IPS-11a (cell line): ENCODE measurements around the gene PLEKHN1.
"Not testable (repeated sequence)": the region's sequence is repeated elsewhere in the genome, so short reads cannot be mapped to it uniquely, and the experiment has no call there.

Experiments used
- H3K4me3 ChIP-seq: one replicate; pipeline ENCODE4 v1.5.1; 2013; ENCODE audit warnings: low read depth, low read length, control low read depth

PLEKHN1 gene

GRCh38 chr1:991275-991674, 25.0 kb downstream of the PLEKHN1 start:
- H3K4me3 ChIP-seq = not testable (repeated sequence)

DNA sequence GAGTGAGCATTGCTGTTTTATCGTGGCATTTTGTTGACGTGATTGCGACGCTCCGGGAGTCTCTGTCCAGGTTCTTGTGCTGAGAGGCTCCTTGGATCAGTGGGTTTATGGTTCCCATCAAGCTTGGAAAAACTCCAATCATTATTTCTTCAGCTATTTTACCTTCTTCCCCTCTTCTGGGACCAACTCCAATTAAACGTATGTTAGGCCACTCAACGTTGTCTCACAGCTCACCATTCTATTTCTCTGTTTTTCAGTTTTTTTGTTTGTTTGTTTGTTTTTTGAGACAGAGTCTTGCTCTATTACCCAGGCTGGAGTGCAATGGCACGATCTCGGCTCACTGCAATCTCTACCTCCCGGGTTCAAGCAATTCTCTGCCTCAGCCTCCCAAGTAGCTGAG, 25.6 kb downstream of the PLEKHN1 start:
- no peak overlapping the region for H3K4me3 ChIP-seq

DNA sequence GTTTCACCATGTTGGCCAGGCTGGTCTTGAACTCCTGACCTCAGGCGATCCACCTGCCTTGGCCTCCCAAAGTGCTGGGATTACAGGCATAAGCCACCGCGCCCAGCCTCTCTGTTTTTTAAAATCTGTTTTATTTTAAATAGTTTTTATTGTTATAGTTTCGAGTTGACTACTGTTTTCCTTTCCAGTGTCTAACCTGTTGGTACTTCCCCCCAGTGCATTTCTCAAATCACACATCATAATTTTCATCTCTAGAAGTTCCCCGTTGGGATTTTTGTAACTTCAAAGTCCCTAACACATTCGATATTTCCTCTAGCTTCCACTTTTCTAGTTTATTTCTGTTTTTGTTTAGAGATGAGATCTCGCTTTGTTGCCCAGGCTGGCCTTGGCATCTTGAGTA, 26.1 kb downstream of the PLEKHN1 start:
- no peak overlapping the region for H3K4me3 ChIP-seq

DNA sequence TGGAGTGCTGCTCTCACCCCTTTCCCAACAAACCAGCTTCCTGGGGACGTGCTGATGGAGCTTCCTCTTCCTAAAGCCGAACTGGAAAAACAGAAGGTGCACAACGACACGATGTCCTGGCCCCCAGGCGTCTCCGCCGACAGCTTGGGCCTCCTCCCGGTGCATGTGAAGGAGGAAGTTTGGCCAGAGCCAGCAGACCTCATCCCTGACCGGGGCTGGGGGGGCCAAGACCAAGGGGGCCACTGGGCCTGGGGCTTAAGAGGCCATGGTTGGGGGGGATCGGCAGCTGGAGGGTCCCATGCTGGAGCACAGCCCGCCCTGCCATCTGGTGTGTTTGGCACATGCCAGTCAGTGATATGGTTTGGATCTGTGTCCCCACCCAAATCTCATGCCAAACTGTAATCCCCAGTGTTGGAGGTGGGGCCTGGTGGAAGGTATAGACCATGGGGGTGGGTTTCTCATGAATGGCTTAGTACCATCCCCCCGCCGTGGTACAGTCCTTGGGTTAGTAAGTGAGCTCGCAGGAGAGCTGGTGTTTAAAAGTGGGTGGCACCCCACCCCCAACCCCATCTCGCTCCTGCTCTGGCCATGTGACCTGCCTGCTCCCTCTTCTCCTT, 27.2 kb downstream of the PLEKHN1 start:
- no peak overlapping the region for H3K4me3 ChIP-seq

GRCh38 chr1:994546-994945, 28.3 kb downstream of the PLEKHN1 start:
- H3K4me3 ChIP-seq = not testable (repeated sequence)

GRCh38 chr1:995665-996633, 29.7 kb downstream of the PLEKHN1 start:
- no peak overlapping the region for H3K4me3 ChIP-seq

GRCh38 chr1:996851-997712, 30.8 kb downstream of the PLEKHN1 start:
- no peak overlapping the region for H3K4me3 ChIP-seq

DNA sequence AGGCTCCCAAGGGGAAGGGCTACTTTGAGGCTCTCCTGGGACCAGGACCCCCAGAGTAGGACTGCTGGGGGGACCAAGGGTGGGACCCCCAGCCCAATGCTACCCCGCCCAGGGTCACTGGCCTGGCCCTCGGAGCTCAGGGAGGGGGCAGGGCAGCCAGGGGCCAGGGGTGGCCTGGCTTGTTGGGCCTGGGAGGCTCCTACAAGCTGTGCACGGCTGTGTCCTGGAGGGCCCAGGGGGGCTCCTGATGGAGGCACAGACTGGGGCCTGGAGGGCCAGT, 31.4 kb downstream of the PLEKHN1 start:
- H3K4me3 ChIP-seq = no peak overlapping the region

GRCh38 chr1:997993-998744, 31.9 kb downstream of the PLEKHN1 start:
- H3K4me3 ChIP-seq = no peak overlapping the region

- peak overlapping the region; percentile 24 for H3K4me3 ChIP-seq
Observed at GRCh38 chr1:998745-998994, 32.4 kb downstream of the PLEKHN1 start.

DNA sequence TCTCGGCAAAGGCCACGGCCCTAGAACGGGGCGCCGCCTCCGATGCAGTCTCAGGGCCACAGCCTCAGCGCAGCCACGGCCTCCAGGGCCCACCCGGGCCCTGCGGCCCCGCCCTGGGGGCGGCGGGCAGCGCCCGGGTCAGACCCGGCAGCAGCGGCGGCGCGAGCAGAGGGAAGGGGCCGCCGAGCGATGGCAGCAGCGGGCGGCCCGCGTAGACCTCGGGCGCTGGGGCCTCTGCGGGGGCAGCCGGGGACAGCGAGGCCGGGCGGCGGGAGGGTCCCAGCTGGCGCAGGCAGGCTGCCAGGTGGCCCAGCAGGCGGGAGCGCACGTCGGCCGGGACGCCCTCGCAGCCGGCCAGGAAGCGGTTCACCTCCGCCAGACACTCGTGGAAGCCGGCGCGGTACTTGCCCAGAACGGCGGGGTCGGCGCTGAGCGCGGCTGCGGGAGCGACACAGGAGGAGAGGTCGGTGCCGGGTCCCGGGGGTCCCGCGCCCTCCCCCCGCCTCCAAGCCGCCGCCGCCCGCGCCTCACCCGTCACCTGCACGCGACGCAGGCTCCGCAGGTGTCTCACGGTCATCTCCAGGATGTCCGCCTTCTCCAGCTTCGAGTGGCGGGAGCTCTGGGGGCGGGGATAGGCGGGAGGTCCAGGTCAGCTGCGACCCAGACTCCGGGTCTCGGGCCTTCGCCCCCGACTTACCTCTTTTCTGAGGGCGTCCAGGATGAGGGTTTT, 32.9 kb downstream of the PLEKHN1 start:
- H3K4me3 ChIP-seq = peak overlapping the region; percentile 24

DNA sequence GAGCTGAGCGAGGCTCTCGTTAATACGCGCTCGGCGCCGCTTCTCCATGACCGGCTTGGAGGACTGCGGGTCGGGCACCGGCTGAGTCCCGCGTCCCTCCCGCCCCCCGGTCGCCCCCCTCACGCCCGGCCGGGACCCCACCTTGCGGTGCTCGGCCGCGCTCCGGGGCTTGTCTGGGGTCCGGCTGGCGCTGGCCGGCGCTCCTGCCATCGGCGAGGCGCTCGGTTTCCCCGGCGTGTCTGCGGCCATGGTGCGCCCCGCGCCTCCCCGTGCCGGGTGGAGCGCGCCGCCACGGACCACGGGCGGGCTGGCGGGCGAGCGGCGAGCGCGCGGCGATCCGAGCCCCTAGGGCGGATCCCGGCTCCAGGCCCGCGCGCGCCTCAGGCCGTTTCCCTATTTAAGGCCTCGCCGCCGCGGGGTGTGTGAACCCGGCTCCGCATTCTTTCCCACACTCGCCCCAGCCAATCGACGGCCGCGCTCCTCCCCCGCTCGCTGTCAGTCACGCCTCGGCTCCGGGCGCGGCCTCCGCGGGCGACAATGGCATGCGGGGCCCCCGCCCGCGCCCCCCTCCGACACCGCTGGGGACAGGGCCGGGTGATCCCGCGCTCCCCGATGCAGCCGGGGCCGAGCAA, 33.6 kb downstream of the PLEKHN1 start, which contains the start of gene HES4:
HES4 (minus strand) TSS at position 373 of the 632 bp plus-strand sequence; CDS start at position 249, 124 bp downstream.
- peak within 1 kb of the TSS; percentile 51 for H3K4me3 ChIP-seq

DNA sequence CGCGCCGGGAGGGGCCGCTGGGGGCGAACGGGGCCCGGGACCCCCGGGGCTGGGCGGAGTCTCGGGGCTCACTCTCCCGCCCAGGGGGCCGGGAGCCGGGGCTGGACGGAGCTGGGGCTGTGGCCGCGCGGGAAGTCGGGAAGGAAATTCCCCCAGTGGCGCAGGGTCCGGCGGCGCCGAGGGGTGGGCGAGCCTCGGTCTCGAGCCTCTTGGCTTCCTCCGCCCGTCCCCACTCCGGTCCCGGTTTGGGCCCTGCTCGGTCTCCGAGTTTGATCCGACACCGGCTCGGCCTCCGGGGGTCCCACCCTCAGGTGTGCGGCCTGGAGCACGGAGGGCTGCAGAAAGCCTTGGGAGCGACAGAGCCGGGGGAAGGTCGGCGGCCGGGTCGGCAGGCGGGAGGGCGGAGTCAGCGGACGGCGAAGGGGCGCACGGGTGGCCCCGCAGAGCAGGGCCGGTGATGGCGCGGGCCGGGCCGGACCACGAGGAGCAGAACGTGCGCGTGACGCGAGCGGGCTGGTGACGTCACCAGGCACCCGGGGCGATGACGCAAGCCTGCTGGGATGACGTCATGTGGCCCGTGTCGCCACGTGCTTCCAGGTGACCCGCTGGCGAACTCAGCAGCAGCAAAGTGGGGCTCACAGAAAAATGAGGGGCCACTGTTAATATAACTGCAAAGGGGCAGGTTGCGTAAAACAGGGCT, 34.2 kb downstream of the PLEKHN1 start:
- peak overlapping the region; percentile 51 for H3K4me3 ChIP-seq

DNA sequence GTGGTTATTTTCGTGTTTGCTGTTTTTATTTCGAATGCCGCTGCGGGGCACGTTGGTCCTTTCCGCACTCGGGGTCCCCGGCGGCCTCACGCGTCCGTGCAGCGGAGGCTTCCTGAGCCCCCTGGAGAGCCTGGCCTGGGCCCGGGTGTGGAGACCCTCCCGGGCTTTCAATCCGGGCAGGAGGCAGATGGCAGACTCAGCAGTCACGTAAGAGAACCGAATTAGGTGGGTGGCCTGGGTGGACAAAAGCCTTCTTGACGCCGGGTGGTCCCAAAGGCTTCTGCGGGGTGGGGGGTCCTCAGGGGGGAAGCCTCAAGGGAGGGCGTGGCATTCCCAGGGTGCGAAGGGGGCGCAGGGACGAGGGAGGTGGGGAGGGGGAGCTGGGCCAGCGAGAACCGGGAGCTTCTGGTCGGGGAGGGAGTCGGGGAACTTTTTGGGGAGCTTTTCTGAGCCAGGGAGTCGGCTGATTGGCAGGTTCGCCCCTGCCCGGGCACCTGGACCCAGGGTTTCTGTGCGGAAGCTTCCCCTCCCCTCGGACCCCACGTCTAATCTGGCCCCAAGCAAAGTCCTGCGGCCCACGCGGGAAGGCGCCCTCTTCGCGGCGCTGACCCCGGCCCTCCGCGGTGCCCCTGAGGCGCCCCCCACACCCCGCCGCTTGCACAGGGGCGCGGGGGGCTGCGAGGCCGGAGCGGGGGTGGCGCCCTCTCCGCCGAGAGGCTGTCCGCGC, 34.9 kb downstream of the PLEKHN1 start:
- peak overlapping the region; percentile 28 for H3K4me3 ChIP-seq

- H3K4me3 ChIP-seq = no peak overlapping the region
Observed at GRCh38 chr1:1003618-1004419, 37.5 kb downstream of the PLEKHN1 start.

DNA sequence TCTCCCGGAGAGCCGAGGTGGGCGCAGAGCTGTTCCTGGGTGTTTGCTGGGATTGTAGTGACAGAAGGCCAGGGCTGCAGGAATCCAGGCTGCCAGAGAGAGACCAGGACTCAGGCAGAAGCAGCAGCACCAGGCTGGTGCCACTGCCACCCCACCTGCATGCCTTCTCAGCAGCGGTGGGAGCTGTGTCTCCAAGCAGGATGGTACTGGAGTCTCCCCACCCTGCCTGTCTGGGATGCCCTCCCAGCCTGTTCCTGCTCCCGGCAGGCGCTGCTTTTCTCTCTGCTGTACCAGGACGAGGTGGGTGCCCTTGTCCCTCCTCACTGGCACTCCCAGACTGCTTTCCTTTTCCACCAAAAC, 38.1 kb downstream of the PLEKHN1 start:
- no peak overlapping the region for H3K4me3 ChIP-seq

GRCh38 chr1:1004780-1005697, 38.8 kb downstream of the PLEKHN1 start:
- no peak overlapping the region for H3K4me3 ChIP-seq
